Fibroblast of pulmonary artery (primary cell): Measurements from ENCODE around the gene ABCG1.

Experiments
- DNase-seq: peaks from one replicate; pipeline ENCODE4 v3.0.0-alpha.2; 2010; ENCODE audit warnings: low read depth
- H3K4me3 ChIP-seq: replicated peaks from 2 replicates; pipeline ENCODE4 v1.5.1; 2011; ENCODE audit warnings: low read depth, mild to moderate bottlenecking, control low read depth, low read length, moderate library complexity
- CTCF ChIP-seq: IDR thresholded peaks from 2 replicates; pipeline ENCODE4 v1.5.1; 2011; ENCODE audit warnings: mild to moderate bottlenecking, control low read depth, low read length, inconsistent platforms; ENCODE audit errors: missing control alignments

The ABCG1 gene

DNA sequence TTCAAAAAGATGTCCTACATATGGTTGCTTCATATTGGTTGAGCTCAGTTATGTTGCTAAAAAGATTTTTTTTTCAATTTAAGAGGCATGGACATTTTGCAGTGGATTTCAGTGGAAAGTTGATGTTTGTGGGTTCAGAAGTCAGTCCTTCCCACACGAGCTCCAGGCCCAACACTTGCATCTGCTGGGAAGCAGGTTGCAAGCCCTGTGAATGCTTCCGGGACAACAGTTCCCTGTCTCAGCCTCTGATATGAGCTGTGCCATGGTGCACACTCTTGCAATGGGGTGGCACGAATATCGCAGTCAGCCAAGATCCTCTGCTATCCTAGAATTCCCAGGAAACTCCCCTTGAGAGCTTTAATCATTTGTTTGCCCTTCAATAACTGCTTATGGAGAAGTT, 30.3 kb upstream of the ABCG1 start:
- DNase-seq = no peak
- H3K4me3 ChIP-seq = no peak overlapping the region
- TF ChIP-seq CTCF = no peak

DNA sequence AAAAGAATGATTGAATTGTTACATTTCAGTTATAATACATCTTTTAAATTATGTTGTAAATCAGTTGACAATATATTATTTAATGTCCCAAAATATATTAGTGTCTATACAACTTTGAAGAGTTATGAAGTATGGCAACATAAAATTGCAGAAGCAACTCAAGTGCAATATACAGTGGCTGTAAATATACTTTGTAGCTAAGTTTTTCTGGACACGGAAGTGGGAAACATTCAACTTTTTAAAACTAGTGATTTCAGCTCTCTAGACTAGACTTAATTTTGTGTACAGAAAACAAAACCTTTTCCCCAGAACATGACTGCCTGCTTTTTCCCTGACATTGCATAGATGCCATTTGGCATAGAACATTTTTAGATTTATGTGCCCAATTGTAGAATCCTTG, 29.5 kb upstream of the ABCG1 start:
- no peak overlapping the region for H3K4me3 ChIP-seq
- DNase-seq = no peak
- TF ChIP-seq CTCF = no peak

- no peak overlapping the region for H3K4me3 ChIP-seq
- no peak for DNase-seq
- no peak for TF ChIP-seq CTCF
Observed at GRCh38 chr21:42189860-42190485, 29.0 kb upstream of the ABCG1 start.

GRCh38 chr21:42190486-42190863, 28.5 kb upstream of the ABCG1 start:
- no peak for TF ChIP-seq CTCF
- no peak for DNase-seq
- H3K4me3 ChIP-seq = no peak overlapping the region

DNA sequence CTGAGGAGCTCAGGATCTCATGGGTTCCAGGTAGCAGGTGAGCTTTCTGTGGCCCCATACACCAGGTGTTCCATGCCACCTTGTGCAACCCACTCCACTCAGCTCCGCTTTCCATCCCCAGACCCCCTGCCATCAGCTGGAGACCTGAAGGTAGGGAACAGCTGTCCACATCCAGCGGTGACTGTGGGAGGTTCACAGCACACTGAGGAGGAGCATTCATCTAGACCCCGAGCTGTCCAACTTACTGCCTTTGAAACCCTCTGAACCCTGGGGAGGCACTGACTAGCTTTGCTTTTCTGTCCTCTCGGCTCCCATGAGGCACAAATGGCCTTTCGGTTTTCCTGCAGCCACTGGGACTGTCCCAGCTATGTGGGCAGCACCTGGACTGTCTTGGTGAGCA, 27.9 kb upstream of the ABCG1 start:
- DNase-seq = no peak
- no peak for TF ChIP-seq CTCF
- H3K4me3 ChIP-seq = no peak overlapping the region

- H3K4me3 ChIP-seq = no peak overlapping the region
- TF ChIP-seq CTCF = no peak
- no peak for DNase-seq
Observed at GRCh38 chr21:42191696-42192595, 27.0 kb upstream of the ABCG1 start.
